GM13977 (cell line): ENCODE data around the gene PLET1.

Source experiments
- DNase-seq: peaks from one replicate; pipeline ENCODE4 v3.0.0; 2012; ENCODE audit warnings: low spot score
- in situ Hi-C: fragments of 300-500 bp; cut with MboI; formaldehyde crosslinking; loops from one replicate; pipeline ENCODE4 v1.12.0; 2022; ENCODE audit warnings: low sequenced_read_pairs, low pct_unique_long_range_greater_than_20kb, mixed read lengths, inconsistent platforms; ENCODE audit not compliant: unreplicated experiment
- TF ChIP-seq, protein P1 (sequence below): IDR thresholded peaks from 2 replicates; pipeline ENCODE4 v1.5.1; 2012; ENCODE audit warnings: mild to moderate bottlenecking, control low read depth; ENCODE audit not compliant: insufficient read depth; ENCODE audit errors: extremely low read depth, missing control alignments

Gene PLET1

DNA sequence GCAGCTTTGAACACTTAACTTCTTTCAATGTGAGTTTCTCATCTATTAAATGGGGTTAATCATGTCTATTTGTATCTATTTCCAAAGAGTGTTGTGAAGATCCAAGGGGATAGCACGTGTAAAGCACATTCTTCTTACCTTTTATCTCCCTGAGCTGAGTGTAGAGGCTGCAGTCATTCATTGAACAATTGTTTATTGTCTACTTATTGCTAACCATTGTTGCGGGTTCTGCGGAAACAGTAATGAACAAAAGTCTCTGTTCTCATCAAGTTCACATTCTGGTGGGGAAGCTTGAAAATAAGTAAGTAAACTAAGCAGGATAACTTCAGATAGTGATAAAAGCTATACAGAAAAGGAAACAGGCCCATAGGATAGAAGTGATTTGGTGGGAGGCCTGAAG, 27.4 kb upstream of the PLET1 start:
- TF ChIP-seq, protein P1, sequence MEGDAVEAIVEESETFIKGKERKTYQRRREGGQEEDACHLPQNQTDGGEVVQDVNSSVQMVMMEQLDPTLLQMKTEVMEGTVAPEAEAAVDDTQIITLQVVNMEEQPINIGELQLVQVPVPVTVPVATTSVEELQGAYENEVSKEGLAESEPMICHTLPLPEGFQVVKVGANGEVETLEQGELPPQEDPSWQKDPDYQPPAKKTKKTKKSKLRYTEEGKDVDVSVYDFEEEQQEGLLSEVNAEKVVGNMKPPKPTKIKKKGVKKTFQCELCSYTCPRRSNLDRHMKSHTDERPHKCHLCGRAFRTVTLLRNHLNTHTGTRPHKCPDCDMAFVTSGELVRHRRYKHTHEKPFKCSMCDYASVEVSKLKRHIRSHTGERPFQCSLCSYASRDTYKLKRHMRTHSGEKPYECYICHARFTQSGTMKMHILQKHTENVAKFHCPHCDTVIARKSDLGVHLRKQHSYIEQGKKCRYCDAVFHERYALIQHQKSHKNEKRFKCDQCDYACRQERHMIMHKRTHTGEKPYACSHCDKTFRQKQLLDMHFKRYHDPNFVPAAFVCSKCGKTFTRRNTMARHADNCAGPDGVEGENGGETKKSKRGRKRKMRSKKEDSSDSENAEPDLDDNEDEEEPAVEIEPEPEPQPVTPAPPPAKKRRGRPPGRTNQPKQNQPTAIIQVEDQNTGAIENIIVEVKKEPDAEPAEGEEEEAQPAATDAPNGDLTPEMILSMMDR: no peak
- DNase-seq: no peak
- in situ Hi-C loops: loop anchor here (10.0 to 25.0 kb wide), 2 partner anchors 297 to 999 kb away; no protein-coding TSS in a partner anchor

DNA sequence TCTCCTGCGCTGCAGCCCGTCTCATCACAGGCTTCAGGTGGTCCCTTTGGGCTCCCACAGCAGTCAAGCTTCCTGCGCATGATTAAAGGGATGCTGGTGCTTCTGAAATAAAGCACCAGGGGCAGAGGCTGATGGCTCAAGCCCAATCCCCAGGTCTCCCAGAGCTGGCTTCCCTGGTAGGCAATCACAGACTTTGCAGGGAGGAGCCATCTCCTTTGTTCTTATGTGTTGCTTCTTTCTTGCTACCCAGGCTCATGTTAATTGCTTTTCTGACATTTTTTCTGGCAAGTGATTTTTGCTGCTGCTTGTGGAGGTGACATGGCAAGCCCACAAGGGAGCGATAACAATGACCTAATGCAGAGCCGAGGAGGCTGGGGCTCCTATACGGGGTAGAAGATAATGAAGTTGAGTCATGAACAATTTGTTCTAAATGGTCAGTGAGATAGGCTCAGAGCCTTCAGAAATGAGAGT, 25.2 kb upstream of the PLET1 start:
- TF ChIP-seq, protein P1: no peak
- no peak for DNase-seq
- in situ Hi-C loops: loop anchor here (10.0 to 25.0 kb wide), 2 partner anchors 299 to 1001 kb away; no protein-coding TSS in a partner anchor

DNA sequence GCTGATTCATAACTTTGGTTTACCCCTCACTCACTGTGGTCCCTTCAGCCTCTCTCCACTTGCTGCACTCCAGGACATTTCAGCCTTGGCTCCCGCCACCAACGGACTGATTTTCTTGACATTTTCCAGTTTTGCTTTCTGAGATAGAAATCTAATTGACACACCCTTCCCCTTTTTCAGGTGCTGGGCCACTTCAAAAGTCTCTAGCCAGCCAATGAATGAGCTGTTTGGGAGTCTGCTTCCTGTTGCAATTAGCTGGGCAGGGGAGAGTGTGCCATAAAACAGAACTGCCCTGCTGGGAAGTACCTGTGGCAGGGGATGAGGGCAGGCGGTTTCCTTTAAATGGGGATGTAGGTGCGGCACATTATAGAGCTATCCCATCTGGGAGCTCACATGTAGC, 21.1 kb upstream of the PLET1 start:
- DNase-seq: no peak
- in situ Hi-C loops: loop anchor here (10.0 to 25.0 kb wide), 2 partner anchors 303 to 1006 kb away; no protein-coding TSS in a partner anchor
- TF ChIP-seq, protein P1: no peak

DNA sequence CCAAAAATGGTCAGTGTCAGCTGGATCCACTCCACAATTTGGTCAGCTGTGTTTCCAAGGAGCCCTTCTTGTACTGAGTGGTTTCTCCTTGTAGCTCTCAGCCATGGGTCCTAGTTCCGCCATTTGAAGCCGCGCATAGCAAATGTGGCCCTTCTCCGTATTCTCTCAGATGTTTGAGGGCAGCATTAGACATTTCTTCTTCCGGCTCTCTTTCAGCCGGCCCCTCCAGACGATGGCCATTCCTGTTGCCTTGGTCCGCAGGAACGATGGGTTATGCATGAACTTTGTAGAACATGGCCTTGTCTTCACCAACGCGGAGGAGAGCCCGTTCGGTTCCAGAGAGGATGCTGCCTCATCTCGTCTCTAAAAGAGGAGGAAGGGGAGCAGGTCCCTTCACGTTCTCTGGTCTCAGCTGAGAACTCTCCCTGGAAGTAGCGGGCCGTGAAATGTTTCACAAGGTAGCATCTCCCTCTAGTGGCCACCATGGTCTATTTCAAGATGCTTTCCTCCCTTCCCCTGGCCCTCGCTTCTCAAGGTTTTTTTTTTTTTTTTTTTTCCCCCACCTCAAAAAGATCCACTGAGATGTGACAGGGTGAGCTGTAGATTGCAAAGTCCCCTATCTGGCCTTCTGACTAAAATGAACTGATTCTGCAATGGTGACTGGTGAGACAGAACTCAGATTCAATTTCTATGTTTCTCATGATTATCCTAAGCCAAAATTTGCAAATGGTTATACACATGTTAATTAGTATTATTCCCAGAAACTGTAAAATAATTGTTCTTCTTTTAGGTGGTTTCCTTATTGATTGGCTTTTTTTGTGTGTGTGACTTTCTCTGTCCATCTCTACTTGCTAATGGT, 19.8 kb upstream of the PLET1 start:
- TF ChIP-seq, protein P1: peak; percentile 75
- in situ Hi-C loops: loop anchor here (10.0 to 25.0 kb wide), 2 partner anchors 304 to 1007 kb away; no protein-coding TSS in a partner anchor
- peak; percentile 83 for DNase-seq

DNA sequence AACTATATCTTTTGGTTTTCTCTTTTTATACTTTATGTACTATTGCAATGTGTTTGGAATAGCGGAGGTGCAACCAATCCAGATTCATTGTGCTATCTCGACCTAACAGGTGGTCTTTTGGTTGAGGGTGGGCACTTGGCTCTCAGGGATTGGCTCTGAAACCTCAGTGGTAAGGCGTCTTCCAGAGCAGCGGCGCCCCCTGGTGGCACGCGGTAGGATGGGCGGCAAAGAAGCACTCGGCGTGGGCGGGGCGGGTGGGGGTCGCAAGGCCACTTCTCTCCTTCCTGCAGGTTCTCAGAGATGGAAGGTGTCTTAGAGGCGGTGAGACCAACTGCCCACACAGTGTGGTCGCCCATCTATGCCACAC, 19.2 kb upstream of the PLET1 start:
- TF ChIP-seq, protein P1: peak; percentile 85
- DNase-seq: peak; percentile 72
- in situ Hi-C loops: loop anchor here (10.0 to 25.0 kb wide), 3 partner anchors 55 to 1007 kb away; partner anchors contain the start of gene PTS

DNA sequence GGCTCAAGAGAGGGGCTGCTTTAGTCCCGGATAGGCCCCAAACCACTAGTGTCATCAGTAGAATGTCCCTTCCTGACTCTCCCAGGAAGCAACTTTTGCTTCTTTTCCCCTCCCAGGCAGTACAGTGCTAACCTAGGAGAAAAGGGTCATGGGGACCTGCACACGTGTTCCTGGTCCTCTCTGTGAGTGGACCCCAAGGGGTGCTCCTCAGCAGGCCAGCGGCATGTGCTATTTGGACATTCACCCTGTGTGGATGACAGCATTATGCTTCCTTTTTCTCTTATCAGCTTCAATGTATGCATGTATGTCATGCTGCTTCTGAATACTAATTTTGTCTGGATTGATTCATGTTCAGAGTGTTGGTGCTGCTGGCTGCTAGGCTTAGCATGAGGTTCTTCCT, 18.1 kb upstream of the PLET1 start:
- TF ChIP-seq, protein P1: no peak
- no peak for DNase-seq
- in situ Hi-C loops: loop anchor here (10.0 to 25.0 kb wide), 2 partner anchors 54 to 1008 kb away; partner anchors contain the start of gene PTS
